HepG2 (cell line): ENCODE measurements around the gene BPI. TPM values are rescaled to one million over a fixed set of nuclear protein-coding genes. Genes with fewer than 3 reads are reported as not detected.

Source experiments
- AKAP8 ChIP-seq: sonication (generic); formaldehyde crosslinking; IDR thresholded peaks from 2 replicates; pipeline ENCODE4 v1.5.1; 2020; ENCODE audit warnings: mild to moderate bottlenecking, missing genetic modification reagents
- CBFB ChIP-seq: sonication (generic); formaldehyde crosslinking; IDR thresholded peaks from 2 replicates; pipeline ENCODE4 v1.4.0; 2020; ENCODE audit warnings: missing genetic modification reagents
- CENPX ChIP-seq: sonication (generic); formaldehyde crosslinking; IDR thresholded peaks from 2 replicates; pipeline ENCODE4 v1.9.0; 2021; ENCODE audit warnings: mild to moderate bottlenecking, missing genetic modification reagents, moderate library complexity
- DR1 ChIP-seq: sonication (generic); formaldehyde crosslinking; IDR thresholded peaks from 2 replicates; pipeline ENCODE4 v1.8.0; 2021; ENCODE audit warnings: mild to moderate bottlenecking, missing genetic modification reagents, inconsistent platforms
- FOSL2 ChIP-seq: sonication (generic); formaldehyde crosslinking; IDR thresholded peaks from 2 replicates; pipeline ENCODE4 v1.4.0; 2020; ENCODE audit warnings: missing genetic modification reagents
- FOXA1 ChIP-seq, 2 experiments: fragments of 450-650 bp in 1 of 2; sonication (generic) in 1 of 2; formaldehyde crosslinking in 1 of 2; IDR thresholded peaks; 2 replicates each; pipeline versions ENCODE4 v1.4.0 to v1.6.1; 2016 to 2020; ENCODE audit warnings: missing genetic modification reagents in 1 of 2
- HMG20B ChIP-seq: conservative IDR thresholded peaks from 2 replicates; pipeline ENCODE4 v1.6.1; 2016; ENCODE audit warnings: missing genetic modification reagents, missing compliant biosample characterization
- HNF4G ChIP-seq, 2 experiments: sonication (generic) in 1 of 2; formaldehyde crosslinking in 1 of 2; IDR thresholded peaks; 2 replicates each; pipeline versions ENCODE4 v1.4.0 to v1.6.1; 2011 to 2020; ENCODE audit warnings: borderline replicate concordance in 2 of 2, low read depth in 2 of 2, mild to moderate bottlenecking in 2 of 2, low read length in 1 of 2, missing genetic modification reagents in 1 of 2, moderate library complexity in 1 of 2
- PHB2 ChIP-seq: fragments of 450-650 bp; IDR thresholded peaks from 2 replicates; pipeline ENCODE4 v1.6.1; 2018; ENCODE audit not compliant: partially characterized antibody
- PHF5A ChIP-seq: IDR thresholded peaks from one replicate; pipeline ENCODE4 v1.6.1; 2018; ENCODE audit warnings: low read depth, missing genetic modification reagents; ENCODE audit not compliant: unreplicated experiment
- RAD21 ChIP-seq: fragments of 450-650 bp; formaldehyde crosslinking; IDR thresholded peaks from 2 replicates; pipeline ENCODE4 v1.5.0; 2020; ENCODE audit warnings: mild to moderate bottlenecking
- RFX3 ChIP-seq: IDR thresholded peaks from 2 replicates; pipeline ENCODE4 v1.6.1; 2016; ENCODE audit warnings: missing biosample characterization, missing genetic modification reagents
- SRF ChIP-seq: IDR thresholded peaks from 2 replicates; pipeline ENCODE4 v1.6.1; 2011; ENCODE audit warnings: mild to moderate bottlenecking, low read depth, low read length, moderate library complexity
- SRY ChIP-seq: sonication (generic); formaldehyde crosslinking; IDR thresholded peaks from 2 replicates; pipeline ENCODE4 v1.8.0; 2022; ENCODE audit warnings: mild to moderate bottlenecking, missing genetic modification reagents
- TCF7L2 ChIP-seq: IDR thresholded peaks from 2 replicates; pipeline ENCODE4 v1.6.1; 2011; ENCODE audit warnings: mild to moderate bottlenecking, low read depth, low read length, moderate library complexity
- ZBTB7B ChIP-seq: sonication (generic); formaldehyde crosslinking; IDR thresholded peaks from 2 replicates; pipeline ENCODE4 v1.4.0; 2020; ENCODE audit warnings: missing genetic modification reagents
- ZFP36 ChIP-seq: fragments of 150-350 bp; IDR thresholded peaks from 2 replicates; pipeline ENCODE4 v1.6.1; 2018; ENCODE audit warnings: borderline replicate concordance, low read length, low read depth; ENCODE audit not compliant: partially characterized antibody
- ZFP82 ChIP-seq: sonication (generic); formaldehyde crosslinking; IDR thresholded peaks from 2 replicates; pipeline ENCODE4 v1.5.1; 2020; ENCODE audit warnings: mild to moderate bottlenecking, missing genetic modification reagents, borderline replicate concordance
- ZMYM3 ChIP-seq: sonication (generic); formaldehyde crosslinking; IDR thresholded peaks from 2 replicates; pipeline ENCODE4 v1.5.1; 2020; ENCODE audit warnings: mild to moderate bottlenecking, missing genetic modification reagents
- ZNF20 ChIP-seq: sonication (generic); formaldehyde crosslinking; IDR thresholded peaks from 2 replicates; pipeline ENCODE4 v1.4.0; 2020; ENCODE audit warnings: mild to moderate bottlenecking, moderate library complexity, missing genetic modification reagents
- ZNF567 ChIP-seq: sonication (generic); formaldehyde crosslinking; IDR thresholded peaks from 2 replicates; pipeline ENCODE4 v1.8.1; 2023; ENCODE audit warnings: mild to moderate bottlenecking, missing genetic modification reagents, borderline replicate concordance
- polyA plus RNA-seq, 8 experiments: library from polyadenylated mRNA; depleted of rRNA in 3 of 8; stranded (reverse) in 7 of 8; unstranded in 1 of 8; fragments of >200 nt; fragmentation: Illumina TruSeq in 4 of 8; extraction: Trizol in 4 of 8; gene quantifications; 2 replicates each; pipeline versions ENCODE4 v1.2.1 to v1.2.3, GENCODE V29; 2011 to 2016; ENCODE audit warnings: low read depth in 4 of 8, missing spikeins in 1 of 8, mixed read lengths in 1 of 8; ENCODE audit not compliant: insufficient read depth in 1 of 8
- total RNA-seq, 5 experiments: library from RNA; depleted of rRNA; stranded (reverse); fragments of >200 nt; fragmentation: Illumina TruSeq; extraction: Trizol; gene quantifications; 2 replicates each; pipeline ENCODE4 v1.2.3, GENCODE V29; 2016; ENCODE audit warnings: low read depth in 1 of 5
- TF ChIP-seq, protein P1 (sequence below): sonication (generic); formaldehyde crosslinking; IDR thresholded peaks from 2 replicates; pipeline ENCODE4 v1.4.0; 2020; ENCODE audit warnings: mild to moderate bottlenecking, missing genetic modification reagents
- TF ChIP-seq, protein P2 (sequence below): sonication (generic); formaldehyde crosslinking; conservative IDR thresholded peaks from 2 replicates; pipeline ENCODE4 v1.8.0; 2022; ENCODE audit warnings: missing genetic modification reagents
- TF ChIP-seq, protein P3 (sequence below), 2 experiments: sonication (generic) in 1 of 2; formaldehyde crosslinking in 1 of 2; IDR thresholded peaks; 2 replicates each; pipeline versions ENCODE4 v1.4.0 to v1.6.1; 2018 to 2020; ENCODE audit warnings: missing genetic modification reagents in 2 of 2, borderline replicate concordance in 1 of 2, low read depth in 1 of 2, mild to moderate bottlenecking in 1 of 2, missing biosample characterization in 1 of 2

Gene BPI
- total and polyA plus RNA-seq, 2 of the 13 experiments (the other 11 are each of a cell fraction or from before 2014, with no cell fraction given) = not detected

DNA sequence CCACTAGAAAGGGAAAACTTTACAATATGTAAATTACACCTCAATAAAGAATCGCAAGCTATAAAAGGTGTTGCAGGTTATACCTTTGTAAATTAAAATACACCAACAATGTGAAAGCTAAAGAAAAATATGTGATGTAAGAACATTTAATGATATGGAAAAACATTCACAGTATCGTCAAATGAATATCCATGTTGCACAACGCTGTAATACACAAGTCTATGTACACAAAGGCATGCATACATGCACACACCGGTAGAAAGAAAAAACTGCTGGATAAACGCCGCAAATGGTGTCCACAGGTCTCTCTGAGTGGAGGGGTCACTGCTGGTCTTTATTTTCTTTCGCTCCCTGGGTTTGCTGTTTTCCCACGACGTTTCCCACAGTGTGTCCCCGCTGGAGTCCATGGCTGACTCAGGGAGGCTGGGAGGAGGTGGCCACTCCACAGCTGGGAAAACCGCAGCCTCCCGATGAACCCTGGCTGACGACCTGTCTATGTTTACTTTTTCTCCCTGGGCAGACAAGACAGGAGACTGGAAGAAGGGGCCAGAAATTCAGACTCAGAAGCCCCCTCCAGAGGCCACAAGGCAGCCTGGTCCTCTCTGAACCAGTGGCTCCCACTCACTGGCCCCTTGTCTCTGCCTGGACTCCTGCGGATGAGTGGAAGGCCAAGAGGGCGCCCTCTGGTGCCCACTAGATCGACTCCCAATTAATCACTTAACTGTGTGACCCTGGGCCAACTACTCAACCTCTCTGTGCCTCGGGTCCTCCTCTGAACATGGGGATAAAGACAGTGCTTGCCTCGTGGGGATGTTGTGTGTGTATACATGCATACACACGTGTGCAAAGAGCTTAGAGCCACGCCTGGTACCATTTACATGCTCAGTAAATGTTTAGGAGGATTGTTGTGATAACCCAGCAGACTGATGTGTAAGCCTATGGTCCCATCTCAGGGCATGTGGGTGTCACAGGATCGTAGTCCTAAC is 12.8 kb upstream of the BPI start (continued):
- peak; percentile 70 for TF ChIP-seq RAD21 (CRISPR knock-in tag)
- TF ChIP-seq ZFP36 = peak; percentile 94
- TF ChIP-seq RFX3 = no peak
- peak; percentile 38 for TF ChIP-seq PHF5A (CRISPR knock-in tag)
- TF ChIP-seq ZNF567 (CRISPR knock-in tag) = 0 out of 2 replicates have a peak, but pooled peaks have one; percentile 42
- TF ChIP-seq, protein P1, sequence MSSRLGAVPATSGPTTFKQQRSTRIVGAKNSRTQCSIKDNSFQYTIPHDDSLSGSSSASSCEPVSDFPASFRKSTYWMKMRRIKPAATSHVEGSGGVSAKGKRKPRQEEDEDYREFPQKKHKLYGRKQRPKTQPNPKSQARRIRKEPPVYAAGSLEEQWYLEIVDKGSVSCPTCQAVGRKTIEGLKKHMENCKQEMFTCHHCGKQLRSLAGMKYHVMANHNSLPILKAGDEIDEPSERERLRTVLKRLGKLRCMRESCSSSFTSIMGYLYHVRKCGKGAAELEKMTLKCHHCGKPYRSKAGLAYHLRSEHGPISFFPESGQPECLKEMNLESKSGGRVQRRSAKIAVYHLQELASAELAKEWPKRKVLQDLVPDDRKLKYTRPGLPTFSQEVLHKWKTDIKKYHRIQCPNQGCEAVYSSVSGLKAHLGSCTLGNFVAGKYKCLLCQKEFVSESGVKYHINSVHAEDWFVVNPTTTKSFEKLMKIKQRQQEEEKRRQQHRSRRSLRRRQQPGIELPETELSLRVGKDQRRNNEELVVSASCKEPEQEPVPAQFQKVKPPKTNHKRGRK (CRISPR knock-in tag) = no peak
- TF ChIP-seq FOXA1 (IDR thresholded peaks at IDR 0.05) = no peak
- peak; percentile 76 for TF ChIP-seq FOXA1 (CRISPR knock-in tag; IDR thresholded peaks at IDR 0.05)
- TF ChIP-seq DR1 = 0 out of 2 replicates have a peak, but pooled peaks have one; percentile 46
- peak; percentile 75; the same call in 1 of the 2 replicates for TF ChIP-seq CBFB
- no peak for TF ChIP-seq ZNF20
- no peak for TF ChIP-seq ZFP82
- no peak for TF ChIP-seq SRY (CRISPR knock-in tag)
- TF ChIP-seq HNF4G (IDR thresholded peaks at IDR 0.05; ENCODE audit: borderline replicate concordance, low read depth, low read length) = no peak
- peak; percentile 65; the same call in 1 of the 2 replicates for TF ChIP-seq HNF4G (CRISPR knock-in tag; IDR thresholded peaks at IDR 0.05; ENCODE audit: borderline replicate concordance, low read depth)
- no peak for TF ChIP-seq PHB2
- no peak for TF ChIP-seq TCF7L2
- TF ChIP-seq FOSL2 = peak; percentile 46
- peak; percentile 97 for TF ChIP-seq ZMYM3
- no peak for TF ChIP-seq CENPX
- no peak for TF ChIP-seq HMG20B (CRISPR knock-in tag)
- TF ChIP-seq, protein P2, sequence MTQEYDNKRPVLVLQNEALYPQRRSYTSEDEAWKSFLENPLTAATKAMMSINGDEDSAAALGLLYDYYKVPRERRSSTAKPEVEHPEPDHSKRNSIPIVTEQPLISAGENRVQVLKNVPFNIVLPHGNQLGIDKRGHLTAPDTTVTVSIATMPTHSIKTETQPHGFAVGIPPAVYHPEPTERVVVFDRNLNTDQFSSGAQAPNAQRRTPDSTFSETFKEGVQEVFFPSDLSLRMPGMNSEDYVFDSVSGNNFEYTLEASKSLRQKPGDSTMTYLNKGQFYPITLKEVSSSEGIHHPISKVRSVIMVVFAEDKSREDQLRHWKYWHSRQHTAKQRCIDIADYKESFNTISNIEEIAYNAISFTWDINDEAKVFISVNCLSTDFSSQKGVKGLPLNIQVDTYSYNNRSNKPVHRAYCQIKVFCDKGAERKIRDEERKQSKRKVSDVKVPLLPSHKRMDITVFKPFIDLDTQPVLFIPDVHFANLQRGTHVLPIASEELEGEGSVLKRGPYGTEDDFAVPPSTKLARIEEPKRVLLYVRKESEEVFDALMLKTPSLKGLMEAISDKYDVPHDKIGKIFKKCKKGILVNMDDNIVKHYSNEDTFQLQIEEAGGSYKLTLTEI (CRISPR knock-in tag) = no peak
- TF ChIP-seq ZBTB7B (CRISPR knock-in tag) = peak; percentile 83
- no peak for TF ChIP-seq SRF
- TF ChIP-seq AKAP8 (CRISPR knock-in tag) = no peak
- TF ChIP-seq, protein P3, sequence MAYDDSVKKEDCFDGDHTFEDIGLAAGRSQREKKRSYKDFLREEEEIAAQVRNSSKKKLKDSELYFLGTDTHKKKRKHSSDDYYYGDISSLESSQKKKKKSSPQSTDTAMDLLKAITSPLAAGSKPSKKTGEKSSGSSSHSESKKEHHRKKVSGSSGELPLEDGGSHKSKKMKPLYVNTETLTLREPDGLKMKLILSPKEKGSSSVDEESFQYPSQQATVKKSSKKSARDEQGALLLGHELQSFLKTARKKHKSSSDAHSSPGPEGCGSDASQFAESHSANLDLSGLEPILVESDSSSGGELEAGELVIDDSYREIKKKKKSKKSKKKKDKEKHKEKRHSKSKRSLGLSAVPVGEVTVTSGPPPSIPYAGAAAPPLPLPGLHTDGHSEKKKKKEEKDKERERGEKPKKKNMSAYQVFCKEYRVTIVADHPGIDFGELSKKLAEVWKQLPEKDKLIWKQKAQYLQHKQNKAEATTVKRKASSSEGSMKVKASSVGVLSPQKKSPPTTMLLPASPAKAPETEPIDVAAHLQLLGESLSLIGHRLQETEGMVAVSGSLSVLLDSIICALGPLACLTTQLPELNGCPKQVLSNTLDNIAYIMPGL (CRISPR knock-in tag; IDR thresholded peaks at IDR 0.05; ENCODE audit: borderline replicate concordance in 1 of 2, low read depth in 1 of 2) = peak; percentile 61 to 80; a peak in 2 of 4 replicates
